Mononuclear cell (primary cell): Measurements from ENCODE around the gene HSPA12B. TPM values are rescaled to one million over a fixed set of nuclear protein-coding genes. Genes with fewer than 3 reads are reported as not detected.

Experiments
- H3K27me3 ChIP-seq: 2 replicates; pipeline ENCODE4 v1.6.0; 2011; ENCODE audit warnings: low read length, control low read depth; ENCODE audit not compliant: insufficient read depth
- H3K4me1 ChIP-seq: 2 replicates; pipeline ENCODE4 v1.5.1; 2011; ENCODE audit warnings: mild to moderate bottlenecking, low read length, control low read depth; ENCODE audit not compliant: insufficient read depth
- H3K4me3 ChIP-seq: 2 replicates; pipeline ENCODE4 v1.5.1; 2011; ENCODE audit warnings: mild to moderate bottlenecking, low read length, moderate library complexity
- H3K9me3 ChIP-seq: 2 replicates; pipeline ENCODE4 v1.5.1; 2011; ENCODE audit warnings: low read depth, mild to moderate bottlenecking, control low read depth, low read length
- total RNA-seq: library from RNA; depleted of rRNA; stranded (reverse); fragments of >200 nt; gene quantifications from one replicate; pipeline ENCODE4 v1.2.3, GENCODE V29; 2012

Gene HSPA12B
- total RNA-seq, 1 donor, result not detected

GRCh38 chr20:3730803-3731672 lies 1.4 kb upstream of the HSPA12B start:
- Histone ChIP-seq H3K4me3 (no peak overlapping the region), H3K4me1 (no peaks in the 10 kb centered on the region), H3K27me3 (peaks cover 23% of the 10 kb centered on the region), H3K9me3 (no peaks in the 10 kb centered on the region)

GRCh38 chr20:3731944-3732326 lies 550 bp upstream of the HSPA12B start:
- Histone ChIP-seq H3K27me3 (peaks cover 23% of the 10 kb centered on the region), H3K4me1 (no peaks in the 10 kb centered on the region), H3K9me3 (no peaks in the 10 kb centered on the region), H3K4me3 (no peak overlapping the region)

- no peaks in the 10 kb centered on the region for H3K4me1 ChIP-seq
- no peaks in the 10 kb centered on the region for H3K9me3 ChIP-seq
- peaks cover 16% of the 10 kb centered on the region for H3K27me3 ChIP-seq
- no peak overlapping the region for H3K4me3 ChIP-seq
Observed at GRCh38 chr20:3733119-3733995, 872 bp downstream of the HSPA12B start.

GRCh38 chr20:3734111-3734843 lies 1.8 kb downstream of the HSPA12B start:
- no peak overlapping the region for H3K4me3 ChIP-seq
- no peaks in the 10 kb centered on the region for H3K4me1 ChIP-seq
- peaks cover 16% of the 10 kb centered on the region for H3K27me3 ChIP-seq
- H3K9me3 ChIP-seq, result no peaks in the 10 kb centered on the region

GRCh38 chr20:3735768-3736167 lies 3.3 kb downstream of the HSPA12B start:
- Histone ChIP-seq H3K9me3 (no peaks in the 10 kb centered on the region), H3K4me1 (no peaks in the 10 kb centered on the region), H3K4me3 (no peak overlapping the region), H3K27me3 (peaks cover 16% of the 10 kb centered on the region)

GRCh38 chr20:3738111-3739053 lies 5.9 kb downstream of the HSPA12B start:
- Histone ChIP-seq H3K4me1 (no peaks in the 10 kb centered on the region), H3K27me3 (peaks cover 3% of the 10 kb centered on the region), H3K9me3 (no peaks in the 10 kb centered on the region), H3K4me3 (no peak overlapping the region)

- Histone ChIP-seq H3K4me1 (no peaks in the 10 kb centered on the region), H3K9me3 (no peaks in the 10 kb centered on the region), H3K4me3 (no peak overlapping the region), H3K27me3 (peaks cover 2% of the 10 kb centered on the region)
Observed at GRCh38 chr20:3739054-3739925, 6.8 kb downstream of the HSPA12B start.

- peaks cover 3% of the 10 kb centered on the region for H3K27me3 ChIP-seq
- H3K9me3 ChIP-seq, result no peaks in the 10 kb centered on the region
- H3K4me3 ChIP-seq, result no peak overlapping the region
- H3K4me1 ChIP-seq, result peaks cover 5% of the 10 kb centered on the region
Observed at GRCh38 chr20:3739926-3740451, 7.5 kb downstream of the HSPA12B start.

GRCh38 chr20:3740615-3741301 lies 8.3 kb downstream of the HSPA12B start:
- H3K4me3 ChIP-seq, result no peak overlapping the region
- H3K9me3 ChIP-seq, result no peaks in the 10 kb centered on the region
- H3K27me3 ChIP-seq, result peaks cover 3% of the 10 kb centered on the region
- peaks cover 5% of the 10 kb centered on the region for H3K4me1 ChIP-seq

- H3K27me3 ChIP-seq, result peaks cover 3% of the 10 kb centered on the region
- no peak overlapping the region for H3K4me3 ChIP-seq
- peaks cover 5% of the 10 kb centered on the region for H3K4me1 ChIP-seq
- H3K9me3 ChIP-seq, result no peaks in the 10 kb centered on the region
Observed at GRCh38 chr20:3741836-3742458, 9.5 kb downstream of the HSPA12B start.

- H3K4me3 ChIP-seq, result no peak overlapping the region
- H3K9me3 ChIP-seq, result no peaks in the 10 kb centered on the region
- peaks cover 3% of the 10 kb centered on the region for H3K27me3 ChIP-seq
- H3K4me1 ChIP-seq, result peaks cover 5% of the 10 kb centered on the region
Observed at GRCh38 chr20:3743251-3743650, 10.8 kb downstream of the HSPA12B start.

- peaks cover 5% of the 10 kb centered on the region for H3K4me1 ChIP-seq
- peaks cover 3% of the 10 kb centered on the region for H3K27me3 ChIP-seq
- no peaks in the 10 kb centered on the region for H3K9me3 ChIP-seq
- no peak overlapping the region for H3K4me3 ChIP-seq
Observed at GRCh38 chr20:3744037-3744436, 11.6 kb downstream of the HSPA12B start.
